Colonic mucosa (tissue), 4 donors: ENCODE results near the gene GID8. TPM values are rescaled to one million over a fixed set of nuclear protein-coding genes. Genes with fewer than 3 reads are reported as not detected.

ENCODE experiments used
- DNase-seq: peaks from one replicate; pipeline ENCODE4 v3.0.0-alpha.2; 2020
- H3K27ac ChIP-seq: fragments of 200-600 bp; one replicate; pipeline ENCODE4 v1.8.0; 2021
- H3K27me3 ChIP-seq: fragments of 200-600 bp; one replicate; pipeline ENCODE4 v1.8.0; 2021
- H3K36me3 ChIP-seq: fragments of 200-600 bp; one replicate; pipeline ENCODE4 v1.8.0; 2021
- H3K4me1 ChIP-seq: fragments of 200-600 bp; one replicate; pipeline ENCODE4 v1.8.0; 2021; ENCODE audit warnings: mild to moderate bottlenecking
- H3K4me3 ChIP-seq: fragments of 200-600 bp; one replicate; pipeline ENCODE4 v1.8.0; 2021
- H3K9ac ChIP-seq, 2 donors: one replicate each; pipeline ENCODE4 v1.7.0; 2013; ENCODE audit warnings: control low read depth in 2 of 2, low read depth in 2 of 2, low read length in 2 of 2
- H3K9me3 ChIP-seq: fragments of 200-600 bp; one replicate; pipeline ENCODE4 v1.8.0; 2021
- CTCF ChIP-seq: fragments of 200-600 bp; IDR thresholded peaks from one replicate; pipeline ENCODE4 v1.8.0; 2022; ENCODE audit warnings: antibody characterized with exemption, mild to moderate bottlenecking
- intact Hi-C: fragments of 100-400 bp; cut with DNase I; formaldehyde crosslinking; loops from one replicate; pipeline ENCODE4 v1.14.1; 2022
- total RNA-seq, 2 donors: library from RNA; stranded (reverse); fragmentation: NEBNext Ultra II Directional in 1 of 2; extraction: Animal tissue kit (Norgen Biotek cat#: 25700) in 1 of 2; gene quantifications; one replicate each; pipeline ENCODE4 v1.2.1, GENCODE V29; 2021
- donor health status: healthy.
- donor health status: DM: no; HTN: no; CAD: no.
- donor health status: DM: no; HTN: no; CAD: no.

The GID8 gene
- total RNA-seq = 10 to 100 TPM; 37.3 to 40.4 TPM

GRCh38 chr20:62938105-62938888, at the start of gene GID8:
TSS of gene GID8 (plus strand) at chr20:62938147. CDS start at chr20:62941503, 3,356 bp downstream.
- Histone ChIP-seq H3K4me1 (peaks cover 23% of the 10 kb centered on the region), H3K27me3 (no peaks in the 10 kb centered on the region), H3K9me3 (no peaks in the 10 kb centered on the region), H3K9ac (peak within 1 kb of the TSS; percentile 86 to 92), H3K27ac (peak within 1 kb of the TSS; percentile 88), H3K4me3 (peak within 1 kb of the TSS; percentile 92), H3K36me3 (no peaks in the 10 kb centered on the region)
- no peak for TF ChIP-seq CTCF
- intact Hi-C loops = no loop called here
- DNase-seq = peak; percentile 54

GRCh38 chr20:62888406-62888805, 49.5 kb upstream of the GID8 start:
- no peak for DNase-seq
- Histone ChIP-seq H3K27ac (no peak overlapping the region), H3K27me3 (no peaks in the 10 kb centered on the region), H3K4me1 (no peaks in the 10 kb centered on the region), H3K9ac (no peak overlapping the region), H3K4me3 (no peak overlapping the region), H3K36me3 (peaks cover 37% of the 10 kb centered on the region), H3K9me3 (no peaks in the 10 kb centered on the region)
- TF ChIP-seq CTCF = no peak
- intact Hi-C loops = no loop called here

GRCh38 chr20:62888910-62889309, 49.0 kb upstream of the GID8 start:
- intact Hi-C loops = no loop called here
- peaks cover 42% of the 10 kb centered on the region for H3K36me3 ChIP-seq
- DNase-seq = no peak

GRCh38 chr20:62889411-62889810, 48.5 kb upstream of the GID8 start:
- Histone ChIP-seq H3K36me3 (peaks cover 45% of the 10 kb centered on the region), H3K9me3 (no peaks in the 10 kb centered on the region), H3K9ac (no peak overlapping the region), H3K4me1 (no peaks in the 10 kb centered on the region), H3K4me3 (no peak overlapping the region), H3K27ac (no peak overlapping the region), H3K27me3 (no peaks in the 10 kb centered on the region)
- TF ChIP-seq CTCF = no peak
- intact Hi-C loops = no loop called here
- no peak for DNase-seq

More at GRCh38 chr20:62888910-62889309, 49.0 kb upstream of the GID8 start:
- H3K9ac ChIP-seq = no peak overlapping the region
- no peak overlapping the region for H3K27ac ChIP-seq
- TF ChIP-seq CTCF = no peak
- H3K4me3 ChIP-seq = no peak overlapping the region
- no peaks in the 10 kb centered on the region for H3K27me3 ChIP-seq
- no peaks in the 10 kb centered on the region for H3K9me3 ChIP-seq
- H3K4me1 ChIP-seq = no peaks in the 10 kb centered on the region

GRCh38 chr20:62889871-62890270, 48.1 kb upstream of the GID8 start:
- DNase-seq = no peak
- H3K27me3 ChIP-seq = no peaks in the 10 kb centered on the region
- H3K36me3 ChIP-seq = peaks cover 45% of the 10 kb centered on the region
- no peak overlapping the region for H3K9ac ChIP-seq
- intact Hi-C loops = no loop called here
- no peak overlapping the region for H3K4me3 ChIP-seq
- no peaks in the 10 kb centered on the region for H3K9me3 ChIP-seq
- no peaks in the 10 kb centered on the region for H3K4me1 ChIP-seq
- no peak for TF ChIP-seq CTCF
- H3K27ac ChIP-seq = no peak overlapping the region
